Natural killer cell (primary cell): ENCODE data around the gene MS4A4A. TPM values are rescaled to one million over a fixed set of nuclear protein-coding genes. Genes with fewer than 3 reads are reported as not detected.

Experiments used
- ATAC-seq, 3 donors: fragments of 150-1000 bp in 2 of 3; fragments of 200-7000 bp in 1 of 3; cut with Tn5 transposase; 1 replicate in 1 of 3; 2 replicates in 2 of 3; pipeline ENCODE4 v1.10.0; 2021; ENCODE audit warnings: mild to moderate bottlenecking in 2 of 3, moderate library complexity in 2 of 3
- DNase-seq, 2 donors: peaks; one replicate each; pipeline versions ENCODE4 v3.0.0 to v3.0.0-alpha.2; 2013 to 2021; ENCODE audit warnings: mixed read lengths in 1 of 2
- H3K27ac ChIP-seq: one replicate; pipeline ENCODE4 v1.5.1; 2013; ENCODE audit warnings: mild to moderate bottlenecking, low read length
- H3K27me3 ChIP-seq: one replicate; pipeline ENCODE4 v1.6.1; 2013; ENCODE audit warnings: low read length; ENCODE audit not compliant: control insufficient read depth, insufficient read depth
- H3K36me3 ChIP-seq: one replicate; pipeline ENCODE4 v1.6.1; 2013; ENCODE audit warnings: low read length; ENCODE audit not compliant: control insufficient read depth, insufficient read depth
- H3K4me1 ChIP-seq: one replicate; pipeline ENCODE4 v1.6.1; 2013; ENCODE audit warnings: low read length; ENCODE audit not compliant: control insufficient read depth, insufficient read depth
- H3K4me3 ChIP-seq: one replicate; pipeline ENCODE4 v1.5.1; 2013; ENCODE audit warnings: low read length
- H3K9me3 ChIP-seq: one replicate; pipeline ENCODE4 v1.6.1; 2013; ENCODE audit warnings: low read length; ENCODE audit not compliant: control insufficient read depth, insufficient read depth
- H3K27ac Mint-ChIP-seq, 2 donors: one replicate each; pipeline ENCODE4 v1.8.0; 2022; ENCODE audit warnings: mild to moderate bottlenecking in 2 of 2, mixed read lengths in 2 of 2, moderate library complexity in 1 of 2
- H3K27me3 Mint-ChIP-seq, 2 donors: one replicate each; pipeline ENCODE4 v1.8.0; 2022; ENCODE audit warnings: low read depth in 2 of 2, mixed read lengths in 2 of 2
- H3K36me3 Mint-ChIP-seq: one replicate; pipeline ENCODE4 v1.8.0; 2022; ENCODE audit warnings: mixed read lengths
- H3K4me1 Mint-ChIP-seq, 2 donors: one replicate each; pipeline ENCODE4 v1.8.0; 2022; ENCODE audit warnings: mixed read lengths in 2 of 2
- H3K4me3 Mint-ChIP-seq: one replicate; pipeline ENCODE4 v1.8.0; 2022; ENCODE audit warnings: mild to moderate bottlenecking, moderate library complexity, mixed read lengths
- H3K9me3 Mint-ChIP-seq, 2 donors: one replicate each; pipeline ENCODE4 v1.8.0; 2022; ENCODE audit warnings: mixed read lengths in 2 of 2
- CTCF ChIP-seq: fragments of 200-600 bp; IDR thresholded peaks from one replicate; pipeline ENCODE4 v1.8.0; 2022; ENCODE audit warnings: antibody characterized with exemption
- WGBS: methylation state at CpG from one replicate; pipeline ENCODE4 v1.1.7; 2013; ENCODE audit warnings: missing lambda C conversion rate; ENCODE audit not compliant: insufficient coverage; 5-methylcytosine and 5-hydroxymethylcytosine counted together
- intact Hi-C: fragments of 100-400 bp; cut with micrococcal nuclease; formaldehyde crosslinking; loops from one replicate; pipeline ENCODE4 v1.14.2; 2022
- total RNA-seq, 4 donors: library from RNA; stranded (reverse); fragments of 120-200 nt in 1 of 4; gene quantifications; one replicate each; pipeline versions ENCODE4 v1.2.3 to v1.2.4, GENCODE V29; 2013 to 2022

MS4A4A gene
- total RNA-seq, 3 donors from 2014 or later (not counting 1 experiment from before 2014, with no cell fraction given): 0.71 to 1.6 (median 1.2) TPM

- H3K4me1 ChIP-seq: no peaks in the 10 kb centered on the region
- no peak for ATAC-seq
- H3K27me3 Mint-ChIP-seq: peaks cover 6 to 24% of the 10 kb centered on the region in 2 donors
- no peak overlapping the region for H3K4me3 Mint-ChIP-seq
- no peak for TF ChIP-seq CTCF
- H3K36me3 ChIP-seq: no peaks in the 10 kb centered on the region
- 80% methylated on average over 2 of the region's 2 CpGs for WGBS
- DNase-seq: no peak
- H3K27me3 ChIP-seq: no peaks in the 10 kb centered on the region
- H3K4me1 Mint-ChIP-seq: no peaks in the 10 kb centered on the region
- intact Hi-C loops: no loop called here
- H3K27ac ChIP-seq: no peak overlapping the region
- H3K9me3 Mint-ChIP-seq: no peaks in the 10 kb centered on the region
- no peak overlapping the region for H3K4me3 ChIP-seq
- no peaks in the 10 kb centered on the region for H3K36me3 Mint-ChIP-seq
- H3K27ac Mint-ChIP-seq: no peak overlapping the region
- H3K9me3 ChIP-seq: peaks cover 11% of the 10 kb centered on the region
Measured at GRCh38 chr11:60252213-60253108, 28.0 kb upstream of the MS4A4A start.

- Mint-ChIP-seq H3K27me3 (peaks cover 8% of the 10 kb centered on the region in 2 donors), H3K4me1 (no peaks in the 10 kb centered on the region), H3K36me3 (no peaks in the 10 kb centered on the region), H3K27ac (no peak overlapping the region), H3K4me3 (no peak overlapping the region), H3K9me3 (no peaks in the 10 kb centered on the region)
- Histone ChIP-seq H3K27ac (no peak overlapping the region), H3K4me1 (no peaks in the 10 kb centered on the region), H3K27me3 (no peaks in the 10 kb centered on the region), H3K4me3 (no peak overlapping the region), H3K9me3 (peaks cover 11% of the 10 kb centered on the region), H3K36me3 (no peaks in the 10 kb centered on the region)
- ATAC-seq (no peak), DNase-seq (no peak)
- WGBS: 93% methylated on average over 2 of the region's 4 CpGs
- intact Hi-C loops: no loop called here
- TF ChIP-seq CTCF: no peak
Measured at GRCh38 chr11:60257956-60258722, 22.3 kb upstream of the MS4A4A start.

GRCh38 chr11:60261014-60261413 lies 19.5 kb upstream of the MS4A4A start:
- no peaks in the 10 kb centered on the region for H3K27me3 ChIP-seq
- H3K4me1 ChIP-seq: no peaks in the 10 kb centered on the region
- H3K9me3 ChIP-seq: no peaks in the 10 kb centered on the region
- no peak overlapping the region for H3K27ac ChIP-seq
- H3K36me3 Mint-ChIP-seq: no peaks in the 10 kb centered on the region
- no peaks in the 10 kb centered on the region for H3K4me1 Mint-ChIP-seq
- no peak overlapping the region for H3K27ac Mint-ChIP-seq
- WGBS: 92% methylated on average over 4 of the region's 4 CpGs
- peaks cover 2 to 8% of the 10 kb centered on the region in 2 donors for H3K27me3 Mint-ChIP-seq
- H3K4me3 ChIP-seq: no peak overlapping the region
- no peak for DNase-seq
- H3K9me3 Mint-ChIP-seq: no peaks in the 10 kb centered on the region
- TF ChIP-seq CTCF: no peak
- no peaks in the 10 kb centered on the region for H3K36me3 ChIP-seq
- ATAC-seq: no peak
- H3K4me3 Mint-ChIP-seq: no peak overlapping the region
- intact Hi-C loops: no loop called here
